LHCN-M2 (cell line): Measurements from ENCODE around the gene PIP5K1A. TPM values are rescaled to one million over a fixed set of nuclear protein-coding genes. Genes with fewer than 3 reads are reported as not detected.
A peak's percentile ranks its signal among the peaks of the same experiment; 100 is the strongest.

Experiments used
- DNase-seq: peaks from one replicate; pipeline ENCODE4 v3.0.0-alpha.2; 2012; ENCODE audit warnings: low read depth
- total RNA-seq: library from RNA; depleted of rRNA; stranded (reverse); fragments of >200 nt; gene quantifications from 2 replicates; pipeline ENCODE4 v1.2.3, GENCODE V29; 2014; rRNA removed

Gene PIP5K1A
- total RNA-seq, 1 experiment from 2014 or later = 48.9 TPM

DNA sequence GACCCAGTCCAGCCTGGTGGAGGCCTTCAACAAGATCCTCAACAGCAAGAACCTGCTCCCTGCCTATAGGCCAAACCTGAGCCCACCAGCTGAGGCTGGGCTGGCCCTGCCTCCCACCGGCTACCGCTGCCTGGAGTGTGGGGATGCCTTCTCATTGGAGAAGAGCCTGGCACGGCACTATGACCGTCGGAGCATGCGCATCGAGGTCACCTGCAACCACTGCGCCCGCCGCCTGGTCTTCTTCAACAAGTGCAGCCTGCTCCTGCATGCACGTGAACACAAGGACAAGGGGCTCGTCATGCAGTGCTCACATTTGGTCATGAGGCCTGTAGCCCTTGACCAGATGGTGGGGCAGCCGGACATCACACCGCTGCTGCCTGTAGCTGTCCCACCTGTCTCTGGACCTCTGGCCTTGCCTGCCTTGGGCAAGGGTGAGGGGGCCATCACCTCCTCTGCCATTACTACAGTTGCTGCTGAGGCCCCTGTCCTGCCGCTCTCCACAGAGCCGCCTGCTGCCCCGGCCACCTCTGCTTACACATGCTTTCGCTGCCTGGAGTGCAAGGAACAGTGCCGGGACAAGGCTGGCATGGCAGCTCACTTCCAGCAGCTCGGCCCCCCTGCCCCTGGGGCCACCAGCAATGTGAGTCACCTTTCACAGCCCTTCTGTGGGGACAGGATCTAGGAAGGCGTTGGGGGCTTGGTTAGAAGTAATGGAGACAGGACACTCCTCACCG, 89.6 kb downstream of the PIP5K1A start:
- DNase-seq = no peak

- no peak for DNase-seq
These were observed 90.2 kb downstream of the PIP5K1A start for GRCh38 chr1:151288502-151288901.

- DNase-seq = no peak
These were observed 91.0 kb downstream of the PIP5K1A start for GRCh38 chr1:151289080-151289935.

GRCh38 chr1:151289991-151290708, 91.8 kb downstream of the PIP5K1A start:
- DNase-seq = no peak

GRCh38 chr1:151290709-151291303, 92.5 kb downstream of the PIP5K1A start:
- DNase-seq = no peak

GRCh38 chr1:151292207-151293030, 94.1 kb downstream of the PIP5K1A start:
- DNase-seq = peak; percentile 55

DNA sequence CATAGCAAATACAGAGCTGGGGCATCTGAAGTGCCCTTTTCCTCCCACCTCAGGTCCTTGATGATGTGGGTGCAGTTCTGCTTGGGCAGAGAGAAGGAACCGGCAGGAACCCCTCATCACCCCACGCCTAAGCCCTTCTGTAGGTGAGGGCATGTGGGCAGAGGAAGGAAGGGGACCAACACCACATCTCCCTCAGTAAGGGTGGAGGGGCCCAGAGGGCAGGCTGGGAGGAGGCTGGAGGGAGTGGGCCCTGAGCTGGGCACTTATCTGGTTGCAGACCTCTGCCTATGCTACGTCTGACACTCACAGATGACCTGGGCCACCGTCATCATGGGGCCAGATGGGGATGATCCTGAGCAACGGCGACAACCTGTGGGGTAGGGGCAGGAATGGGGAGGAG, 94.7 kb downstream of the PIP5K1A start:
- DNase-seq = no peak

GRCh38 chr1:151294742-151295462, 96.5 kb downstream of the PIP5K1A start:
- no peak for DNase-seq

Other genes starting within 250 kb of the PIP5K1A start
- 197 and 219 TPM in 2 replicates for gene CERS2, start 223.7 kb upstream of the PIP5K1A start, total RNA-seq
- not detected in 2 replicates for gene ANXA9, start 216.3 kb upstream of the PIP5K1A start, total RNA-seq
- gene MINDY1, start 191.7 kb upstream of the PIP5K1A start, total RNA-seq = 3.8 and 9.2 TPM in 2 replicates
- gene PRUNE1, start 190.1 kb upstream of the PIP5K1A start, total RNA-seq = 7.6 and 9.1 TPM in 2 replicates
- gene BNIPL, start 162.0 kb upstream of the PIP5K1A start, total RNA-seq = 0.06 and 0.32 TPM in 2 replicates
- gene C1orf56, start 150.8 kb upstream of the PIP5K1A start, total RNA-seq = 4.7 and 5.3 TPM in 2 replicates
- 71.2 and 85.9 TPM in 2 replicates for gene CDC42SE1, start 138.9 kb upstream of the PIP5K1A start, total RNA-seq
- 16.9 and 17.2 TPM in 2 replicates for gene MLLT11, start 138.2 kb upstream of the PIP5K1A start, total RNA-seq
- 6.3 and 7.1 TPM in 2 replicates for gene GABPB2, start 127.8 kb upstream of the PIP5K1A start, total RNA-seq
- gene SEMA6C, start 51.9 kb upstream of the PIP5K1A start, total RNA-seq = 2.1 and 3.8 TPM in 2 replicates
- not detected in 2 replicates for gene TNFAIP8L2, start 41.9 kb upstream of the PIP5K1A start, total RNA-seq
- 9.1 and 10.2 TPM in 2 replicates for gene LYSMD1, start 32.6 kb upstream of the PIP5K1A start, total RNA-seq
- 25.5 and 31.9 TPM in 2 replicates for gene SCNM1, start 32.4 kb upstream of the PIP5K1A start, total RNA-seq
- gene TMOD4, start 22.6 kb upstream of the PIP5K1A start, total RNA-seq = 0.34 TPM in 1 of 2 replicates, not detected in the other
- 59.8 and 64.0 TPM in 2 replicates for gene VPS72, start 8.4 kb upstream of the PIP5K1A start, total RNA-seq
- 145 and 175 TPM in 2 replicates for gene PSMD4, start 56.2 kb downstream of the PIP5K1A start, total RNA-seq
- 16.2 and 21.6 TPM in 2 replicates for gene ZNF687, start 83.7 kb downstream of the PIP5K1A start, total RNA-seq
- 45.6 and 60.0 TPM in 2 replicates for gene PI4KB, start 128.9 kb downstream of the PIP5K1A start, total RNA-seq
- gene RFX5, start 148.7 kb downstream of the PIP5K1A start, total RNA-seq = 62.8 and 73.3 TPM in 2 replicates
- gene SELENBP1, start 174.2 kb downstream of the PIP5K1A start, total RNA-seq = 16.2 and 17.9 TPM in 2 replicates
- 238 and 258 TPM in 2 replicates for gene PSMB4, start 201.0 kb downstream of the PIP5K1A start, total RNA-seq